H9 (cell line): ENCODE results near the gene TBC1D9B. TPM values are rescaled to one million over a fixed set of nuclear protein-coding genes. Genes with fewer than 3 reads are reported as not detected.

Experiments used
- DNase-seq: peaks from one replicate; pipeline ENCODE4 v3.0.0-alpha.2; 2017
- H2AFZ ChIP-seq: one replicate; pipeline ENCODE4 v1.6.1; 2013; ENCODE audit warnings: mild to moderate bottlenecking, low read length, control low read depth, moderate library complexity
- H2AK5ac ChIP-seq: 2 replicates; pipeline ENCODE4 v1.6.1; 2013; ENCODE audit warnings: low read length, control low read depth, mixed read lengths; ENCODE audit not compliant: insufficient read length
- H2BK120ac ChIP-seq: one replicate; pipeline ENCODE4 v1.6.1; 2013; ENCODE audit warnings: low read depth, mild to moderate bottlenecking, low read length, control low read depth, inconsistent platforms; ENCODE audit not compliant: poor library complexity, severe bottlenecking
- H2BK12ac ChIP-seq: 2 replicates; pipeline ENCODE4 v1.6.1; 2013; ENCODE audit warnings: low read length, control low read depth, mixed read lengths, low read depth; ENCODE audit not compliant: insufficient read length
- H2BK15ac ChIP-seq: 2 replicates; pipeline ENCODE4 v1.6.1; 2013; ENCODE audit warnings: low read depth, low read length, control low read depth
- H2BK20ac ChIP-seq: one replicate; pipeline ENCODE4 v1.6.1; 2013; ENCODE audit warnings: low read depth, mild to moderate bottlenecking, low read length, control low read depth, inconsistent platforms; ENCODE audit not compliant: poor library complexity, severe bottlenecking
- H2BK5ac ChIP-seq: 2 replicates; pipeline ENCODE4 v1.6.1; 2013; ENCODE audit warnings: low read length, control low read depth, mixed read lengths; ENCODE audit not compliant: insufficient read length
- H3K14ac ChIP-seq: 2 replicates; pipeline ENCODE4 v1.6.1; 2013; ENCODE audit warnings: low read length, control low read depth; ENCODE audit not compliant: insufficient read depth
- H3K18ac ChIP-seq: 2 replicates; pipeline ENCODE4 v1.6.1; 2013; ENCODE audit warnings: low read depth, mild to moderate bottlenecking, mixed read lengths, low read length, control low read depth; ENCODE audit not compliant: insufficient read length
- H3K23ac ChIP-seq: 2 replicates; pipeline ENCODE4 v1.6.1; 2013; ENCODE audit warnings: low read length, control low read depth, mixed read lengths, low read depth; ENCODE audit not compliant: insufficient read length
- H3K23me2 ChIP-seq: 2 replicates; pipeline ENCODE4 v1.6.1; 2013; ENCODE audit warnings: low read depth, mild to moderate bottlenecking, mixed read lengths, low read length, control low read depth; ENCODE audit not compliant: insufficient read length, poor library complexity, severe bottlenecking
- H3K27ac ChIP-seq: 2 replicates; pipeline ENCODE4 v1.5.1; 2013; ENCODE audit warnings: low read length, control low read depth, mixed read lengths, low read depth; ENCODE audit not compliant: insufficient read length
- H3K27me3 ChIP-seq: 2 replicates; pipeline ENCODE4 v1.6.1; 2013; ENCODE audit warnings: low read length, control low read depth, inconsistent platforms; ENCODE audit not compliant: insufficient read depth
- H3K4ac ChIP-seq: 2 replicates; pipeline ENCODE4 v1.6.1; 2013; ENCODE audit warnings: low read depth, mild to moderate bottlenecking, control low read depth, inconsistent platforms, low read length, moderate library complexity
- H3K4me1 ChIP-seq: 2 replicates; pipeline ENCODE4 v1.6.1; 2013; ENCODE audit warnings: low read length, control low read depth, inconsistent platforms; ENCODE audit not compliant: insufficient read depth
- H3K4me2 ChIP-seq: 2 replicates; pipeline ENCODE4 v1.6.1; 2013; ENCODE audit warnings: low read length, control low read depth, mixed read lengths; ENCODE audit not compliant: insufficient read length, insufficient read depth
- H3K56ac ChIP-seq: 2 replicates; pipeline ENCODE4 v1.6.1; 2013; ENCODE audit warnings: low read depth, mild to moderate bottlenecking, mixed read lengths, low read length, control low read depth; ENCODE audit not compliant: insufficient read length
- H3K79me1 ChIP-seq: 2 replicates; pipeline ENCODE4 v1.6.1; 2013; ENCODE audit warnings: low read depth, mild to moderate bottlenecking, moderate library complexity, low read length, control low read depth, inconsistent platforms; ENCODE audit not compliant: insufficient read depth, poor library complexity, severe bottlenecking
- H3K79me2 ChIP-seq: 2 replicates; pipeline ENCODE4 v1.6.1; 2013; ENCODE audit warnings: low read length, control low read depth, inconsistent platforms; ENCODE audit not compliant: insufficient read depth
- H3K9ac ChIP-seq: 2 replicates; pipeline ENCODE4 v1.6.1; 2013; ENCODE audit warnings: low read length, control low read depth, mixed read lengths; ENCODE audit not compliant: insufficient read length; ENCODE audit errors: extremely low read depth
- H3K9me3 ChIP-seq: one replicate; pipeline ENCODE4 v1.6.1; 2013; ENCODE audit warnings: low read depth, low read length, inconsistent platforms; ENCODE audit not compliant: control insufficient read depth
- H3T11ph ChIP-seq: one replicate; pipeline ENCODE4 v1.6.1; 2013; ENCODE audit warnings: mild to moderate bottlenecking, low read length, control low read depth, inconsistent platforms
- H4K20me1 ChIP-seq: one replicate; pipeline ENCODE4 v1.6.1; 2013; ENCODE audit not compliant: control insufficient read depth, insufficient read length, insufficient read depth
- H4K5ac ChIP-seq: 2 replicates; pipeline ENCODE4 v1.6.1; 2013; ENCODE audit warnings: low read depth, mild to moderate bottlenecking, mixed read lengths, low read length, control low read depth; ENCODE audit not compliant: insufficient read length
- H4K8ac ChIP-seq: replicated peaks from 2 replicates; pipeline ENCODE4 v1.6.1; 2013; ENCODE audit warnings: low read length, control low read depth, mixed read lengths, low read depth; ENCODE audit not compliant: insufficient read length
- H4K91ac ChIP-seq: 2 replicates; pipeline ENCODE4 v1.6.1; 2013; ENCODE audit warnings: low read depth, mild to moderate bottlenecking, moderate library complexity, mixed read lengths, low read length, control low read depth; ENCODE audit not compliant: insufficient read length
- H3K27ac Mint-ChIP-seq, 3 experiments: 2 replicates in 2 of 3; 3 replicates in 1 of 3; pipeline ENCODE4 v1.8.0; 2020 to 2021; ENCODE audit warnings: mixed read lengths in 3 of 3, mild to moderate bottlenecking in 1 of 3, moderate library complexity in 1 of 3
- H3K27me3 Mint-ChIP-seq: 2 replicates; pipeline ENCODE4 v1.8.0; 2021; ENCODE audit warnings: low read depth, mild to moderate bottlenecking, moderate library complexity, mixed read lengths
- H3K36me3 Mint-ChIP-seq, 3 experiments: 2 replicates in 2 of 3; 3 replicates in 1 of 3; pipeline ENCODE4 v1.8.0; 2020 to 2021; ENCODE audit warnings: low read depth in 3 of 3, mixed read lengths in 3 of 3; ENCODE audit not compliant: insufficient read depth in 1 of 3
- H3K4me1 Mint-ChIP-seq, 2 experiments: 2 replicates each; pipeline ENCODE4 v1.8.0; 2020; ENCODE audit warnings: mixed read lengths in 2 of 2
- H3K4me3 Mint-ChIP-seq, 2 experiments: 2 replicates in 1 of 2; 3 replicates in 1 of 2; pipeline ENCODE4 v1.8.0; 2020 to 2021; ENCODE audit warnings: mild to moderate bottlenecking in 2 of 2, mixed read lengths in 2 of 2, moderate library complexity in 1 of 2
- H3K9me3 Mint-ChIP-seq, 2 experiments: 2 replicates in 1 of 2; 3 replicates in 1 of 2; pipeline ENCODE4 v1.8.0; 2020; ENCODE audit warnings: mild to moderate bottlenecking in 2 of 2, mixed read lengths in 2 of 2, moderate library complexity in 1 of 2
- CTCF ChIP-seq: fragments of 200-600 bp; sonication (generic); conservative IDR thresholded peaks from 3 replicates; pipeline ENCODE4 v1.8.0; 2021; ENCODE audit warnings: antibody characterized with exemption, mild to moderate bottlenecking
- WGBS: extraction: QIAGEN DNeasy Blood & Tissue Kit; methylation state at CpG from one replicate; pipeline ENCODE4 v1.1.7; 2013; ENCODE audit warnings: missing lambda C conversion rate, low lambda C conversion rate, mixed read lengths; ENCODE audit not compliant: insufficient read length; ENCODE audit errors: extremely low coverage; 5-methylcytosine and 5-hydroxymethylcytosine counted together
- total RNA-seq: library from RNA; stranded (reverse); gene quantifications from 2 replicates; pipeline ENCODE4 v1.2.1, GENCODE V29; 2021

The TBC1D9B gene
- total RNA-seq, 1 experiment from 2014 or later, result 62.1 TPM

GRCh38 chr5:179953987-179954386, 46.3 kb upstream of the TBC1D9B start:
- H2BK5ac ChIP-seq, result no peak overlapping the region
- no peak overlapping the region for H3K14ac ChIP-seq
- H2AK5ac ChIP-seq, result no peak overlapping the region
- H4K20me1 ChIP-seq, result no peaks in the 10 kb centered on the region
- no peaks in the 10 kb centered on the region for H3K9me3 ChIP-seq
- no peak for TF ChIP-seq CTCF
- no peak overlapping the region for H3K27ac Mint-ChIP-seq
- H2BK20ac ChIP-seq, result no peak overlapping the region
- no peaks in the 10 kb centered on the region for H3K4me1 ChIP-seq
- H4K5ac ChIP-seq, result no peak overlapping the region
- H3K9ac ChIP-seq, result no peak overlapping the region
- H2BK120ac ChIP-seq, result no peak overlapping the region
- H2BK15ac ChIP-seq, result no peak overlapping the region
- H3K4me3 Mint-ChIP-seq, result no peak overlapping the region
- H2AFZ ChIP-seq, result no peak overlapping the region
- H3K18ac ChIP-seq, result no peak overlapping the region
- H3K79me1 ChIP-seq, result no peaks in the 10 kb centered on the region
- H3K27me3 ChIP-seq, result no peaks in the 10 kb centered on the region
- no peaks in the 10 kb centered on the region for H3K23me2 ChIP-seq
- peaks cover 5 to 42% (median 31%) of the 10 kb centered on the region in 3 experiments; a peak in 5 of 7 replicates for H3K36me3 Mint-ChIP-seq
- WGBS, result no CpG with 5 or more reads among the region's 4 CpGs
- H4K91ac ChIP-seq, result no peak overlapping the region
- no peaks in the 10 kb centered on the region for H3K27me3 Mint-ChIP-seq
- no peak overlapping the region for H3T11ph ChIP-seq
- H4K8ac ChIP-seq, result no peak overlapping the region
- H3K79me2 ChIP-seq, result no peaks in the 10 kb centered on the region
- no peak overlapping the region for H3K23ac ChIP-seq
- no peak overlapping the region for H2BK12ac ChIP-seq
- H3K4me1 Mint-ChIP-seq, result no peaks in the 10 kb centered on the region
- no peak overlapping the region for H3K4ac ChIP-seq
- H3K56ac ChIP-seq, result no peak overlapping the region
- no peaks in the 10 kb centered on the region for H3K9me3 Mint-ChIP-seq
- H3K4me2 ChIP-seq, result no peak overlapping the region
- no peak for DNase-seq
- no peak overlapping the region for H3K27ac ChIP-seq
